B cell (primary cell): ENCODE measurements around the gene TENT5A. TPM values are rescaled to one million over a fixed set of nuclear protein-coding genes. Genes with fewer than 3 reads are reported as not detected.

Source experiments
- ATAC-seq: fragments of 200-7000 bp; cut with Tn5 transposase; one replicate; pipeline ENCODE4 v1.10.0; 2021; ENCODE audit warnings: low read depth, mild to moderate bottlenecking, moderate number of reproducible peaks, moderate library complexity
- CTCF ChIA-PET: fragments of 350-600 bp; sonication (Branson Sonifier 250); formaldehyde crosslinking; loops from one replicate; lab custom pipeline; 2021; ENCODE audit warnings: antibody characterized with exemption, inconsistent platforms; lab: Charles Lee
- POLR2A ChIA-PET: fragments of 350-600 bp; sonication (Branson Sonifier 250); formaldehyde crosslinking; loops from one replicate; lab custom pipeline; 2021; ENCODE audit warnings: antibody characterized with exemption; lab: Charles Lee
- DNase-seq: peaks from one replicate; pipeline ENCODE4 v3.0.0; 2013
- H2AFZ ChIP-seq: 2 replicates; pipeline ENCODE4 v1.6.1; 2012; ENCODE audit warnings: mild to moderate bottlenecking, low read depth, low read length; ENCODE audit not compliant: insufficient read depth, poor library complexity, severe bottlenecking
- H3K27ac ChIP-seq, 2 donors: 1 replicate in 1 of 2; 2 replicates in 1 of 2; pipeline ENCODE4 v1.5.1; 2012 to 2013; ENCODE audit warnings: low read length in 2 of 2, mild to moderate bottlenecking in 2 of 2, moderate library complexity in 1 of 2
- H3K27me3 ChIP-seq, 4 experiments: fragments of 200-600 bp in 1 of 4; sonication (generic) in 1 of 4; replicated peaks in 1 of 4; 1 replicate in 2 of 4; 2 replicates in 2 of 4; pipeline versions ENCODE4 v1.6.1 to v1.7.0; 2013 to 2016; ENCODE audit warnings: low read length in 3 of 4, mild to moderate bottlenecking in 2 of 4, mixed read lengths in 1 of 4, moderate library complexity in 1 of 4; ENCODE audit not compliant: insufficient read depth in 4 of 4, control insufficient read depth in 3 of 4; ENCODE audit errors: control extremely low read depth in 1 of 4
- H3K36me3 ChIP-seq, 2 experiments: replicated peaks in 1 of 2; 1 replicate in 1 of 2; 2 replicates in 1 of 2; pipeline versions ENCODE4 v1.6.1 to v1.7.1; 2013; ENCODE audit warnings: low read length in 1 of 2; ENCODE audit not compliant: insufficient read depth in 2 of 2, control insufficient read depth in 1 of 2; ENCODE audit errors: control extremely low read depth in 1 of 2, extremely low read depth in 1 of 2
- H3K4me1 ChIP-seq, 2 donors: fragments of 200-600 bp in 1 of 2; sonication (generic) in 1 of 2; 1 replicate in 1 of 2; 2 replicates in 1 of 2; pipeline versions ENCODE4 v1.5.1 to v1.6.1; 2013 to 2017; ENCODE audit warnings: low read length in 2 of 2; ENCODE audit not compliant: control insufficient read depth in 2 of 2, insufficient read depth in 2 of 2
- H3K4me2 ChIP-seq: replicated peaks from 2 replicates; pipeline ENCODE3; 2012; ENCODE audit warnings: mild to moderate bottlenecking, low read depth, low read length; ENCODE audit not compliant: poor library complexity, severe bottlenecking
- H3K4me3 ChIP-seq, 5 experiments: fragments of 200-600 bp in 1 of 5; sonication (generic) in 1 of 5; 1 replicate in 3 of 5; 2 replicates in 2 of 5; pipeline versions ENCODE4 v1.5.1 to v1.7.0; 2011 to 2016; ENCODE audit warnings: low read length in 4 of 5, mild to moderate bottlenecking in 4 of 5, low read depth in 2 of 5, control low read depth in 1 of 5, moderate library complexity in 1 of 5; ENCODE audit not compliant: insufficient read depth in 1 of 5; ENCODE audit errors: control extremely low read depth in 1 of 5, extremely low read depth in 1 of 5
- H3K79me2 ChIP-seq: fragments of 200-600 bp; sonication (generic); one replicate; pipeline ENCODE4 v1.6.0; 2016; ENCODE audit warnings: low read length; ENCODE audit not compliant: control insufficient read depth, insufficient read depth
- H3K9ac ChIP-seq: fragments of 200-600 bp; sonication (generic); 2 replicates; pipeline ENCODE4 v1.6.1; 2017; ENCODE audit warnings: mild to moderate bottlenecking, low read length, moderate library complexity
- H3K9me3 ChIP-seq, 3 donors: one replicate each; pipeline versions ENCODE4 v1.6.1 to v1.7.1; 2013; ENCODE audit warnings: low read length in 2 of 3; ENCODE audit not compliant: control insufficient read depth in 2 of 3, insufficient read depth in 1 of 3; ENCODE audit errors: control extremely low read depth in 1 of 3
- H4K20me1 ChIP-seq: 2 replicates; pipeline ENCODE4 v1.6.0; 2012; ENCODE audit warnings: mild to moderate bottlenecking, low read length; ENCODE audit not compliant: insufficient read depth, control insufficient read depth, poor library complexity, severe bottlenecking
- H3K27ac Mint-ChIP-seq: one replicate; pipeline ENCODE4 v1.8.0; 2021; ENCODE audit warnings: mixed read lengths
- H3K27me3 Mint-ChIP-seq: one replicate; pipeline ENCODE4 v1.8.0; 2021; ENCODE audit warnings: mixed read lengths
- H3K4me1 Mint-ChIP-seq: one replicate; pipeline ENCODE4 v1.8.0; 2021; ENCODE audit warnings: mixed read lengths
- H3K4me3 Mint-ChIP-seq: one replicate; pipeline ENCODE4 v1.8.0; 2021; ENCODE audit warnings: mixed read lengths
- H3K9me3 Mint-ChIP-seq: one replicate; pipeline ENCODE4 v1.8.0; 2022; ENCODE audit warnings: mixed read lengths; ENCODE audit not compliant: insufficient read depth
- EZH2 ChIP-seq: IDR thresholded peaks from 2 replicates; pipeline ENCODE4 v1.6.1; 2012; ENCODE audit warnings: borderline replicate concordance, low read depth, mild to moderate bottlenecking, moderate library complexity, low read length; ENCODE audit not compliant: insufficient read depth, poor library complexity, severe bottlenecking
- WGBS: methylation state at CpG from one replicate; pipeline ENCODE4 v1.1.5; 2013; ENCODE audit warnings: missing lambda C conversion rate; ENCODE audit not compliant: insufficient coverage; 5-methylcytosine and 5-hydroxymethylcytosine counted together
- intact Hi-C: fragments of 100-400 bp; cut with micrococcal nuclease; formaldehyde crosslinking; loops from one replicate; pipeline ENCODE4 v1.10.0; 2022
- polyA plus RNA-seq: library from polyadenylated mRNA; depleted of rRNA; stranded (reverse); fragments of >200 nt; gene quantifications from 2 replicates; pipeline ENCODE4 v1.2.3, GENCODE V29; 2012
- total RNA-seq, 2 donors: library from RNA; stranded (reverse); fragments of 120-200 nt in 1 of 2; gene quantifications; 1 replicate in 1 of 2; 2 replicates in 1 of 2; pipeline versions ENCODE4 v1.2.3 to v1.2.4, GENCODE V29; 2013 to 2022
- TF ChIP-seq, protein P1 (sequence below): fragments of 200-600 bp; IDR thresholded peaks from one replicate; pipeline ENCODE4 v1.8.0; 2022; ENCODE audit warnings: antibody characterized with exemption, mild to moderate bottlenecking

Gene TENT5A
- total and polyA plus RNA-seq, 2 donors (not counting 1 experiment from before 2014, with no cell fraction given) = 3.9 to 9.4 TPM

- no peaks in the 10 kb centered on the region for H3K4me1 ChIP-seq
- POLR2A ChIA-PET = no interaction called here
- H3K36me3 ChIP-seq = no peaks in the 10 kb centered on the region
- intact Hi-C loops = no loop called here
- H3K4me1 Mint-ChIP-seq = no peaks in the 10 kb centered on the region
- H3K9me3 ChIP-seq = no peaks in the 10 kb centered on the region
- H3K4me3 ChIP-seq = no peak overlapping the region
- no peak overlapping the region for H3K27ac Mint-ChIP-seq
- H3K9ac ChIP-seq = no peak overlapping the region
- no peaks in the 10 kb centered on the region for H3K27me3 ChIP-seq
- DNase-seq (no peak), ATAC-seq (no peak)
- H2AFZ ChIP-seq = no peak overlapping the region
- no CpG with 5 or more reads among the region's 1 CpG for WGBS
- no peak for TF ChIP-seq EZH2
- TF ChIP-seq, protein P1, sequence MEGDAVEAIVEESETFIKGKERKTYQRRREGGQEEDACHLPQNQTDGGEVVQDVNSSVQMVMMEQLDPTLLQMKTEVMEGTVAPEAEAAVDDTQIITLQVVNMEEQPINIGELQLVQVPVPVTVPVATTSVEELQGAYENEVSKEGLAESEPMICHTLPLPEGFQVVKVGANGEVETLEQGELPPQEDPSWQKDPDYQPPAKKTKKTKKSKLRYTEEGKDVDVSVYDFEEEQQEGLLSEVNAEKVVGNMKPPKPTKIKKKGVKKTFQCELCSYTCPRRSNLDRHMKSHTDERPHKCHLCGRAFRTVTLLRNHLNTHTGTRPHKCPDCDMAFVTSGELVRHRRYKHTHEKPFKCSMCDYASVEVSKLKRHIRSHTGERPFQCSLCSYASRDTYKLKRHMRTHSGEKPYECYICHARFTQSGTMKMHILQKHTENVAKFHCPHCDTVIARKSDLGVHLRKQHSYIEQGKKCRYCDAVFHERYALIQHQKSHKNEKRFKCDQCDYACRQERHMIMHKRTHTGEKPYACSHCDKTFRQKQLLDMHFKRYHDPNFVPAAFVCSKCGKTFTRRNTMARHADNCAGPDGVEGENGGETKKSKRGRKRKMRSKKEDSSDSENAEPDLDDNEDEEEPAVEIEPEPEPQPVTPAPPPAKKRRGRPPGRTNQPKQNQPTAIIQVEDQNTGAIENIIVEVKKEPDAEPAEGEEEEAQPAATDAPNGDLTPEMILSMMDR = no peak
- H3K79me2 ChIP-seq = no peaks in the 10 kb centered on the region
- CTCF ChIA-PET = interaction anchor here (2.5 kb wide), 1 partner anchor 17 kb away, joined by 13 read pairs; the partner anchor contains the start of gene TENT5A
- no peaks in the 10 kb centered on the region for H4K20me1 ChIP-seq
- H3K27ac ChIP-seq = no peak overlapping the region
- no peak overlapping the region for H3K4me2 ChIP-seq
- H3K27me3 Mint-ChIP-seq = no peaks in the 10 kb centered on the region
- H3K4me3 Mint-ChIP-seq = no peak overlapping the region
- no peaks in the 10 kb centered on the region for H3K9me3 Mint-ChIP-seq
Measured at GRCh38 chr6:81735756-81736380, 16.6 kb downstream of the TENT5A start.

DNA sequence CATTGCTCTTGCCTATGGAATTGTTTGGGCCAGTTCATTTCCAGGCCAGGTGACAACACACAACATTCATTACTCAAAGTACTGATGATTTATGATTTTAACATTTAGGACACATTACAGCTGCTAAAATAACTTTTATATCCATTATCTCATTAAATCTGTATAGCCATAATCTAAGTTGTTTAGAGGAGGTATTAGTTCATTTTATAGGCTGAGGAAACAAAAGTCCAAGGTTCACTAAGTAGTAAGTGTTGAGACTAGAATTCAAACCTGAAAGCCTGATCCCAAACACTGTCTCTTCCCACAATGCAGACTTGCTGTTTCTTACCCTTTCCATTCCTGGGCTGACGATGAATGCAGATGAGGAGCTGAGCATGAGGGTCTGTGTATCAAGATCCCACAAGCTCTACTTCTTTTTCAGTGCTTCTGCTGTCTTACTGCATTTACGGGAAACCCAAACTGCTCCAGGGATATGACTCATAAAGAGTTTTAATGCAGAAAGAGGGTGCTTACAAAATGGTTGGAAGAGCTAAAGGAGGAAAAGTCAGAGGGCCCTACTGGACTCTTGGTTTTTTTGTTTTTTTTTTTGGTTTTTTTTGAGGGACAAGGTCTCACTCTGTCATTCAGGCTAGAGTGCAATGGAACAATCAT lies 17.9 kb downstream of the TENT5A start:
- Histone ChIP-seq H4K20me1 (no peaks in the 10 kb centered on the region), H3K79me2 (no peaks in the 10 kb centered on the region), H3K27me3 (no peaks in the 10 kb centered on the region), H3K9ac (no peak overlapping the region), H3K9me3 (no peaks in the 10 kb centered on the region), H3K4me3 (no peak overlapping the region), H3K4me2 (no peak overlapping the region), H3K27ac (no peak overlapping the region), H3K36me3 (no peaks in the 10 kb centered on the region), H2AFZ (no peak overlapping the region), H3K4me1 (no peaks in the 10 kb centered on the region)
- ChIA-PET POLR2A (interaction anchor here (0.7 kb wide), 1 partner anchor 13 kb away, joined by 3 read pairs; no protein-coding TSS in a partner anchor), CTCF (interaction anchor here (0.6 to 2.5 kb wide), 5 partner anchors 19 to 1989 kb away, joined by 3 to 13 read pairs (median 3); partner anchors contain the start of gene TENT5A)
- no CpG with 5 or more reads among the region's 2 CpGs for WGBS
- Mint-ChIP-seq H3K9me3 (no peaks in the 10 kb centered on the region), H3K27ac (no peak overlapping the region), H3K4me1 (no peaks in the 10 kb centered on the region), H3K4me3 (no peak overlapping the region), H3K27me3 (no peaks in the 10 kb centered on the region)
- TF ChIP-seq, protein P1 = no peak
- no peak for TF ChIP-seq EZH2
- DNase-seq (no peak), ATAC-seq (no peak)
- intact Hi-C loops = no loop called here
